HEK293T (cell line): ENCODE results near the gene ZNF791.

ENCODE experiments used
- BHLHE40 ChIP-seq: fragments of 450-650 bp; IDR thresholded peaks from 2 replicates; pipeline ENCODE4 v1.6.1; 2016; ENCODE audit warnings: mild to moderate bottlenecking, moderate library complexity, borderline replicate concordance
- CTBP1 ChIP-seq: fragments of 450-650 bp; IDR thresholded peaks from 2 replicates; pipeline ENCODE4 v1.6.1; 2016; ENCODE audit warnings: borderline replicate concordance
- ELF4 ChIP-seq: fragments of 450-650 bp; IDR thresholded peaks from 2 replicates; pipeline ENCODE4 v1.6.1; 2017; ENCODE audit warnings: antibody characterized with exemption
- FOXA1 ChIP-seq: fragments of 450-650 bp; IDR thresholded peaks from 2 replicates; pipeline ENCODE4 v1.6.1; 2016; ENCODE audit warnings: mild to moderate bottlenecking
- FOXK2 ChIP-seq: fragments of 450-650 bp; IDR thresholded peaks from 2 replicates; pipeline ENCODE4 v1.6.1; 2016; ENCODE audit warnings: mild to moderate bottlenecking
- FOXM1 ChIP-seq: fragments of 450-650 bp; IDR thresholded peaks from 2 replicates; pipeline ENCODE4 v1.6.1; 2017; ENCODE audit warnings: mild to moderate bottlenecking, borderline replicate concordance
- HDGF ChIP-seq: fragments of 450-650 bp; IDR thresholded peaks from 2 replicates; pipeline ENCODE4 v1.6.1; 2017; ENCODE audit warnings: antibody characterized with exemption, borderline replicate concordance
- L3MBTL2 ChIP-seq: fragments of 450-650 bp; conservative IDR thresholded peaks from 2 replicates; pipeline ENCODE4 v1.6.1; 2016; ENCODE audit warnings: mild to moderate bottlenecking
- SP1 ChIP-seq: fragments of 450-650 bp; IDR thresholded peaks from 2 replicates; pipeline ENCODE4 v1.6.1; 2017
- SUZ12 ChIP-seq: fragments of 450-650 bp; IDR thresholded peaks from 2 replicates; pipeline ENCODE4 v1.6.1; 2016; ENCODE audit warnings: mild to moderate bottlenecking
- ZNF384 ChIP-seq: fragments of 450-650 bp; IDR thresholded peaks from 2 replicates; pipeline ENCODE4 v1.6.1; 2016
- TF ChIP-seq, protein P1 (sequence below): fragments of 450-650 bp; IDR thresholded peaks from 2 replicates; pipeline ENCODE4 v1.6.1; 2016

DNA sequence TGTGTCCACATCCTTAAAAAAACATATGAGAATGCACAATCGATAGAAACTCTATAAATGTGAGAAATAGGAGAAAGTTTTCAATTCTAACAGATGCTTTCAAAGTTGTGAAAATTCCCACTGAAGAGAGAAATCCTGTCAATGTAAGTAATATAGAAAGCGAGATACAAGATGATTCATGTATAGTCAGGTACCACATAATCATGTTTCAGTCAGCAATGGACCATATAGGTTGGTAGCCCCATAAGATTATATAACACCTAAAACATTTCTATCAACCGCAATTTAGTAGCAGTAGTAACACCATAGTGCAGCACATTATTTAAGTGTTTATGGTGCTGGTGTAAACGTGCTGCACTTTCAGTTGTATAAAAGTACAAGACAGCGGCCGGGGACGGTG, 18.5 kb downstream of the ZNF791 start:
- TF ChIP-seq FOXK2 (no peak), FOXA1 (no peak), BHLHE40 (no peak), SP1 (no peak), ZNF384 (no peak), L3MBTL2 (no peak), HDGF (no peak), ELF4 (no peak), FOXM1 (no peak), CTBP1 (no peak), SUZ12 (no peak)
- TF ChIP-seq, protein P1, sequence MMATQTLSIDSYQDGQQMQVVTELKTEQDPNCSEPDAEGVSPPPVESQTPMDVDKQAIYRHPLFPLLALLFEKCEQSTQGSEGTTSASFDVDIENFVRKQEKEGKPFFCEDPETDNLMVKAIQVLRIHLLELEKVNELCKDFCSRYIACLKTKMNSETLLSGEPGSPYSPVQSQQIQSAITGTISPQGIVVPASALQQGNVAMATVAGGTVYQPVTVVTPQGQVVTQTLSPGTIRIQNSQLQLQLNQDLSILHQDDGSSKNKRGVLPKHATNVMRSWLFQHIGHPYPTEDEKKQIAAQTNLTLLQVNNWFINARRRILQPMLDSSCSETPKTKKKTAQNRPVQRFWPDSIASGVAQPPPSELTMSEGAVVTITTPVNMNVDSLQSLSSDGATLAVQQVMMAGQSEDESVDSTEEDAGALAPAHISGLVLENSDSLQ, result no peak
